ENCODE results near the gene EML6. TPM values are rescaled to one million over a fixed set of nuclear protein-coding genes. Genes with fewer than 3 reads are reported as not detected.
A peak's percentile ranks its signal among the peaks of the same experiment; 100 is the strongest.

Gene EML6
- total and polyA plus RNA-seq, 10 of the 15 experiments (the other 5 are each of a cell fraction or from before 2014, with no cell fraction given), result 0.09 to 0.67 (median 0.21) TPM

GRCh38 chr2:54677476-54678265, 45.8 kb upstream of the EML6 start (continued):
- TF ChIP-seq MEF2A (IDR thresholded peaks at IDR 0.05; ENCODE audit: insufficient read depth, low read depth, low read length), result peak; percentile 96

GRCh38 chr2:54678719-54679118, 44.7 kb upstream of the EML6 start:
- TSS peak; percentile 63 for BruUV-seq (replicated peaks)
- ATAC-seq (peak; percentile 8), FAIRE-seq (no peak), DNase-seq (ENCODE audit: low read depth, low spot score) (no peak)
- RAD21 ChIA-PET (ENCODE audit: unreplicated experiment), result interaction anchor here (1.1 to 5.9 kb wide), 10 partner anchors 12 to 155 kb away, joined by 3 to 49 read pairs (median 14); no protein-coding TSS in a partner anchor
- WGBS (ENCODE audit: insufficient coverage, insufficient replicate concordance, low lambda C conversion rate, missing lambda C conversion rate), result 8% methylated on average over 3 of the region's 3 CpGs
- H3K9ac ChIP-seq (ENCODE audit: control insufficient read depth, insufficient read depth, low read length), result no peak overlapping the region
- POLR2A ChIA-PET, result interaction anchor here (1.0 to 2.4 kb wide), 5 partner anchors 13 to 118 kb away, joined by 4 to 7 read pairs (median 5); no protein-coding TSS in a partner anchor
- peaks cover 4% of the 10 kb centered on the region; the same call in 2 of the 3 replicates for H3K9me3 ChIP-seq (replicated peaks; ENCODE audit: control insufficient read depth, insufficient read depth, low read length)
- H2AFZ ChIP-seq (ENCODE audit: control insufficient read depth, low read depth, low read length), result no peak overlapping the region
- in situ Hi-C loops (cut with MboI), result no loop called here
- peak overlapping the region; percentile 46; the same call in 1 of the 2 replicates for H3K4me2 ChIP-seq (ENCODE audit: control insufficient read depth, insufficient read depth)
- CTCF ChIA-PET, result interaction anchor here (0.5 to 6.2 kb wide), 12 partner anchors 13 to 572 kb away, joined by 3 to 42 read pairs (median 4); partner anchors contain the start of gene EML6
- intact Hi-C loops (cut with micrococcal nuclease; ENCODE audit: unreplicated experiment), result loop anchor here (2.0 kb wide), 1 partner anchor 108 kb away; no protein-coding TSS in a partner anchor
- peaks cover 34% of the 10 kb centered on the region for H3K4me1 ChIP-seq (ENCODE audit: control insufficient read depth, insufficient read depth, low read length)
- no peaks in the 10 kb centered on the region for H4K20me1 ChIP-seq (ENCODE audit: control insufficient read depth, insufficient read depth)
- H3K4me3 ChIP-seq, result no peak overlapping the region
- H3K79me2 ChIP-seq (ENCODE audit: control insufficient read depth, insufficient read depth, low read length), result no peaks in the 10 kb centered on the region
- no peaks in the 10 kb centered on the region for H3K36me3 ChIP-seq (ENCODE audit: control insufficient read depth in 2 of 2, insufficient read depth in 2 of 2, low read length in 1 of 2)
- H3K27me3 ChIP-seq (replicated peaks in 1 of 2; ENCODE audit: control insufficient read depth in 2 of 2, insufficient read depth in 2 of 2, low read length in 1 of 2), result no peaks in the 10 kb centered on the region; a peak in 1 of 4 replicates
- SMC1A ChIA-PET (ENCODE audit: uncharacterized antibody, unreplicated experiment), result interaction anchor here (0.6 to 7.9 kb wide), 16 partner anchors 8 to 199 kb away, joined by 3 to 50 read pairs (median 6); no protein-coding TSS in a partner anchor
- no peak overlapping the region for H3K27ac ChIP-seq (ENCODE audit: control insufficient read depth, insufficient read depth)
- peak; percentile 15; the same call in 1 of the 2 replicates for TF ChIP-seq GATAD2B (conservative IDR thresholded peaks at IDR 0.05; ENCODE audit: low read depth)
- peak; percentile 96 for TF ChIP-seq MEF2B (IDR thresholded peaks at IDR 0.05; ENCODE audit: partially characterized antibody, poor library complexity, severe bottlenecking)
- TF ChIP-seq YBX1 (IDR thresholded peaks at IDR 0.05), result 0 out of 2 replicates have a peak, but pooled peaks have one; percentile 64
- TF ChIP-seq BMI1 (IDR thresholded peaks at IDR 0.05; ENCODE audit: borderline replicate concordance), result no peak
- TF ChIP-seq RAD51 (IDR thresholded peaks at IDR 0.05), result peak; percentile 57; the same call in 1 of the 2 replicates
- TF ChIP-seq STAT3 (IDR thresholded peaks at IDR 0.05; ENCODE audit: low read depth, low read length), result no peak
- TF ChIP-seq USF2 (IDR thresholded peaks at IDR 0.05; ENCODE audit: borderline replicate concordance, low read depth, low read length), result no peak; the same call in 1 of the 2 replicates
- no peak for TF ChIP-seq ZBTB11 (CRISPR knock-in tag; IDR thresholded peaks at IDR 0.05)
- TF ChIP-seq BHLHE40 (IDR thresholded peaks at IDR 0.05; ENCODE audit: borderline replicate concordance in 1 of 2, low read depth in 2 of 2, low read length in 1 of 2), result peak; percentile 82

Measured in GM12878 (cell line).